ENCODE results near the gene SLC25A6. TPM values are rescaled to one million over a fixed set of nuclear protein-coding genes. Genes with fewer than 3 reads are reported as not detected.
A peak's percentile ranks its signal among the peaks of the same experiment; 100 is the strongest.

The SLC25A6 gene
- 411 TPM for total RNA-seq (ENCODE audit: unreplicated experiment)
- long read RNA-seq, transcript SLC25A6-201 (4 exons, 2,062 nt): major isoform, 1,651 of 1,722 reads
- long read RNA-seq, partial matches to known transcripts: 14 of 1,722 reads
- long read RNA-seq, other reads (novel, unspliced or antisense): 57 of 1,722 reads

GRCh38 chrX:1391707-1392375, at the start of gene SLC25A6:
TSS of gene SLC25A6 (minus strand) at chrX:1392113. CDS start at chrX:1392009, 104 bp downstream.
- Mint-ChIP-seq H3K27ac (ENCODE audit: unreplicated experiment) (peak within 1 kb of the TSS; percentile 86), H3K4me1 (ENCODE audit: low read depth, unreplicated experiment) (peaks cover 16% of the 10 kb centered on the region), H3K27me3 (ENCODE audit: unreplicated experiment) (peaks cover 16% of the 10 kb centered on the region), H3K4me3 (ENCODE audit: unreplicated experiment) (peak within 1 kb of the TSS; percentile 92), H3K36me3 (ENCODE audit: unreplicated experiment) (peaks cover 6% of the 10 kb centered on the region), H3K9me3 (ENCODE audit: unreplicated experiment) (peaks cover 25% of the 10 kb centered on the region)
- no peak for TF ChIP-seq CTCF (IDR thresholded peaks at IDR 0.05; ENCODE audit: partially characterized antibody, unreplicated experiment)
- DNase-seq: peak; percentile 100

DNA sequence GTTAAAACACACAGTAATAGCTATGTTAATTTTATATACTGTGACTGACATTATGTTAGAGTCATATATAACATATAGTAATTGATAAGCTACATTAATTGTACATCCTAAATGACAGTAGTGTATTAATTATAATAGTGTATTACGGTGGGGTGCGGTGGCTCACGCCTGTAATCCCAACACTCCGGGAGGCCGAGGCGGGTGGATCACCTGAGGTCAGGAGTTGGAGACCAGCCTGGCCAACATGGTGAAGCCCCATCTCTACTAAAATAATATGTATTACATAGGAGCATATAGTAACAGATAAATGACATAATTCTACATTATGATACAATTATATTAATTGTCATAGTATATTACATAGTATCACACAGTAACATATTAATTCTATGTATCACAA, 48.6 kb upstream of the SLC25A6 start:
- Mint-ChIP-seq H3K4me1 (ENCODE audit: low read depth, unreplicated experiment) (no peaks in the 10 kb centered on the region), H3K9me3 (ENCODE audit: unreplicated experiment) (peaks cover 18% of the 10 kb centered on the region), H3K27ac (ENCODE audit: unreplicated experiment) (no peak overlapping the region), H3K36me3 (ENCODE audit: unreplicated experiment) (peaks cover 44% of the 10 kb centered on the region), H3K4me3 (ENCODE audit: unreplicated experiment) (no peak overlapping the region), H3K27me3 (ENCODE audit: unreplicated experiment) (peaks cover 13% of the 10 kb centered on the region)
- DNase-seq: no peak
- TF ChIP-seq CTCF (IDR thresholded peaks at IDR 0.05; ENCODE audit: partially characterized antibody, unreplicated experiment): no peak

DNA sequence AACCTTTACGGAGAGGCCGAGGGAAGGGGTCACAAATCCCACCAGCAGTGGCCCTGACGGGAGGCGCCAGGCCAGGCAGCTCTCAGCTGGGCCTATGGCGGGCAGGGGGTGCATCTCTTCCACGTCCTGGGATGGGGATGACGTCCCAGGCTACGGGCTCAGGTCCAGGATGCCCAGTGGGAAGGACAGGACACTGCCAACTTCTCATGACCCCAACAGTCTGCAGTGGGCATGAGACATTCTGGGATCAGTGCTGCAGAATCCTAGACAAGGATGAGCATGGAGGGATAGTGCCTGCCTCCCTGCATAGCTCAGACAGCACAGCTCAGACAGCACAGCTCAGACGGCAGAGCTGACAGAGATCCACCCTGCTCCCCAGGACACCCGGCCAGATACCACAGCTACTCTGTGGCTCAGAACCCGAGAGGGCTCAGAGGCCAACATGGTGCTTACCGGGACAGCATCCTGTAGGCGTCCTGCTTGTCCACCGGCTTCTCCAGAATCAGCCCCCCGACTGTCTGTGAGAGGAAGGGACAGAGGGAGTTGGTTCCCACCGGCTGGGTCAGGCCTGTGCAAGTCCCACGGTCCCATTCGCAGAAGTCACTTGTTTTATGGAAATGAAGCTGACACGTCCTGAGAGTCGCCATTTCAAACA, 43.5 kb upstream of the SLC25A6 start:
- Mint-ChIP-seq H3K27me3 (ENCODE audit: unreplicated experiment) (peaks cover 7% of the 10 kb centered on the region), H3K36me3 (ENCODE audit: unreplicated experiment) (peaks cover 22% of the 10 kb centered on the region), H3K27ac (ENCODE audit: unreplicated experiment) (no peak overlapping the region), H3K4me1 (ENCODE audit: low read depth, unreplicated experiment) (no peaks in the 10 kb centered on the region), H3K9me3 (ENCODE audit: unreplicated experiment) (peaks cover 9% of the 10 kb centered on the region), H3K4me3 (ENCODE audit: unreplicated experiment) (no peak overlapping the region)
- no peak for DNase-seq
- TF ChIP-seq CTCF (IDR thresholded peaks at IDR 0.05; ENCODE audit: partially characterized antibody, unreplicated experiment): no peak

- H3K4me3 Mint-ChIP-seq (ENCODE audit: unreplicated experiment): no peak overlapping the region
- TF ChIP-seq CTCF (IDR thresholded peaks at IDR 0.05; ENCODE audit: partially characterized antibody, unreplicated experiment): no peak
- H3K27me3 Mint-ChIP-seq (ENCODE audit: unreplicated experiment): peaks cover 7% of the 10 kb centered on the region
- no peaks in the 10 kb centered on the region for H3K4me1 Mint-ChIP-seq (ENCODE audit: low read depth, unreplicated experiment)
- DNase-seq: no peak
- H3K9me3 Mint-ChIP-seq (ENCODE audit: unreplicated experiment): peaks cover 9% of the 10 kb centered on the region
- H3K36me3 Mint-ChIP-seq (ENCODE audit: unreplicated experiment): peaks cover 22% of the 10 kb centered on the region
- H3K27ac Mint-ChIP-seq (ENCODE audit: unreplicated experiment): no peak overlapping the region
Observed at GRCh38 chrX:1434871-1435240, 42.9 kb upstream of the SLC25A6 start.

Data from glutamatergic neuron (in vitro differentiated cells).